H1 (cell line): ENCODE data around the gene ZNF385C. TPM values are rescaled to one million over a fixed set of nuclear protein-coding genes. Genes with fewer than 3 reads are reported as not detected.

Experiments
- CTCF ChIA-PET: fragments of 300-600 bp; sonication (Branson Sonifier 250); formaldehyde crosslinking; loops from one replicate; lab custom pipeline; 2021; ENCODE audit not compliant: partially characterized antibody; lab: Charles Lee
- POLR2A ChIA-PET: fragments of 300-600 bp; sonication (Branson Sonifier 250); formaldehyde crosslinking; loops from one replicate; lab custom pipeline; 2021; ENCODE audit warnings: inconsistent platforms; ENCODE audit not compliant: partially characterized antibody; lab: Charles Lee
- DNase-seq, 2 experiments: peaks; one replicate each; pipeline versions ENCODE4 v3.0.0 to v3.0.0-alpha.2; 2010 to 2022; ENCODE audit warnings: low spot score in 2 of 2, low read depth in 1 of 2, mixed read lengths in 1 of 2
- FAIRE-seq: peaks from 2 replicates; lab custom pipeline; 2011; peaks lifted over from hg19 to GRCh38; lab: Jason Lieb, UNC
- H2AFZ ChIP-seq: 2 replicates; pipeline ENCODE4 v1.8.1; 2012; ENCODE audit warnings: low read length, inconsistent platforms
- H2AK5ac ChIP-seq: 2 replicates; pipeline ENCODE4 v1.6.1; 2013; ENCODE audit warnings: low read depth, low read length
- H2BK120ac ChIP-seq: replicated peaks from 2 replicates; pipeline ENCODE3; 2013; ENCODE audit warnings: low read depth, low read length, inconsistent platforms
- H2BK12ac ChIP-seq: 2 replicates; pipeline ENCODE4 v1.6.1; 2013; ENCODE audit warnings: low read depth, low read length
- H2BK15ac ChIP-seq: 2 replicates; pipeline ENCODE4 v1.6.1; 2013; ENCODE audit warnings: low read length
- H2BK20ac ChIP-seq: 2 replicates; pipeline ENCODE4 v1.6.1; 2013; ENCODE audit warnings: low read length
- H2BK5ac ChIP-seq: 2 replicates; pipeline ENCODE4 v1.6.1; 2013; ENCODE audit warnings: low read depth, low read length
- H3K14ac ChIP-seq: 2 replicates; pipeline ENCODE4 v1.6.1; 2013; ENCODE audit warnings: inconsistent platforms; ENCODE audit not compliant: insufficient read length
- H3K18ac ChIP-seq: 2 replicates; pipeline ENCODE4 v1.6.1; 2013; ENCODE audit warnings: low read length; ENCODE audit errors: extremely low read depth
- H3K23ac ChIP-seq: 2 replicates; pipeline ENCODE4 v1.6.1; 2013; ENCODE audit warnings: inconsistent platforms; ENCODE audit not compliant: insufficient read length
- H3K23me2 ChIP-seq: 2 replicates; pipeline ENCODE4 v1.6.1; 2013; ENCODE audit warnings: low read depth, low read length
- H3K27ac ChIP-seq: 2 replicates; pipeline ENCODE4 v1.6.1; 2011; ENCODE audit warnings: low read depth, low read length, inconsistent platforms
- H3K27me3 ChIP-seq, 4 experiments: replicated peaks in 1 of 4; 1 replicate in 1 of 4; 2 replicates in 3 of 4; pipeline versions ENCODE4 v1.6.1 to v1.8.1; 2011 to 2013; ENCODE audit warnings: low read length in 3 of 4, mild to moderate bottlenecking in 3 of 4, inconsistent platforms in 2 of 4, mixed read lengths in 2 of 4, moderate library complexity in 1 of 4; ENCODE audit not compliant: control insufficient read depth in 3 of 4, insufficient read depth in 3 of 4; ENCODE audit errors: extremely low read depth in 1 of 4
- H3K36me3 ChIP-seq, 4 experiments: 2 replicates each; pipeline versions ENCODE4 v1.6.1 to v1.8.1; 2011 to 2013; ENCODE audit warnings: mild to moderate bottlenecking in 4 of 4, low read length in 3 of 4, moderate library complexity in 2 of 4, control low read depth in 1 of 4, inconsistent platforms in 1 of 4; ENCODE audit not compliant: insufficient read depth in 4 of 4, control insufficient read depth in 2 of 4
- H3K4ac ChIP-seq: replicated peaks from 2 replicates; pipeline ENCODE3; 2013; ENCODE audit warnings: low read length, low read depth, mixed read lengths, inconsistent platforms; ENCODE audit not compliant: insufficient read length
- H3K4me1 ChIP-seq, 4 experiments: replicated peaks in 1 of 4; 1 replicate in 1 of 4; 2 replicates in 3 of 4; pipeline versions ENCODE4 v1.6.1 to v1.8.1; 2011 to 2013; ENCODE audit warnings: low read length in 3 of 4, inconsistent platforms in 2 of 4, mixed read lengths in 1 of 4; ENCODE audit not compliant: insufficient read depth in 4 of 4, control insufficient read depth in 3 of 4
- H3K4me2 ChIP-seq, 2 experiments: 2 replicates each; pipeline versions ENCODE4 v1.6.1 to v1.8.1; 2011 to 2013; ENCODE audit warnings: low read depth in 2 of 2, low read length in 2 of 2, control low read depth in 1 of 2, inconsistent platforms in 1 of 2, mild to moderate bottlenecking in 1 of 2; ENCODE audit not compliant: insufficient read depth in 1 of 2
- H3K4me3 ChIP-seq, 4 experiments: fragments of 200-600, 300-600 bp in 1 of 4; sonication (generic), shearing (Covaris generic), sonication (Bioruptor Twin) in 1 of 4; 2 replicates each; pipeline versions ENCODE4 v1.5.1 to v1.8.1; 2011 to 2016; ENCODE audit warnings: low read length in 4 of 4, low read depth in 3 of 4, control low read depth in 2 of 4, inconsistent platforms in 2 of 4, mild to moderate bottlenecking in 2 of 4, mixed read lengths in 1 of 4, moderate library complexity in 1 of 4; ENCODE audit not compliant: insufficient read depth in 2 of 4; ENCODE audit errors: extremely low read depth in 1 of 4
- H3K56ac ChIP-seq: replicated peaks from 2 replicates; pipeline ENCODE3; 2013; ENCODE audit warnings: low read depth, mild to moderate bottlenecking, mixed read lengths, low read length, inconsistent platforms; ENCODE audit not compliant: insufficient read length
- H3K79me1 ChIP-seq: 2 replicates; pipeline ENCODE4 v1.6.1; 2013; ENCODE audit warnings: low read depth, low read length, control low read depth
- H3K79me2 ChIP-seq, 2 experiments: 2 replicates each; pipeline versions ENCODE4 v1.6.1 to v1.8.1; 2012 to 2013; ENCODE audit warnings: low read length in 2 of 2, mild to moderate bottlenecking in 2 of 2, inconsistent platforms in 1 of 2; ENCODE audit not compliant: insufficient read depth in 2 of 2, control insufficient read depth in 1 of 2
- H3K9ac ChIP-seq, 4 experiments: replicated peaks in 1 of 4; 1 replicate in 1 of 4; 2 replicates in 3 of 4; pipeline versions ENCODE4 v1.6.1 to v1.8.1; 2011 to 2013; ENCODE audit warnings: low read depth in 3 of 4, low read length in 3 of 4, control low read depth in 2 of 4, mild to moderate bottlenecking in 2 of 4, moderate library complexity in 2 of 4, inconsistent platforms in 1 of 4; ENCODE audit errors: extremely low read depth in 1 of 4
- H3K9me3 ChIP-seq, 2 experiments: 2 replicates each; pipeline versions ENCODE4 v1.6.1 to v1.8.1; 2012 to 2013; ENCODE audit warnings: mild to moderate bottlenecking in 2 of 2, moderate library complexity in 2 of 2, control low read depth in 1 of 2, inconsistent platforms in 1 of 2, low read depth in 1 of 2, low read length in 1 of 2, mixed read lengths in 1 of 2; ENCODE audit not compliant: insufficient read depth in 2 of 2
- H4K20me1 ChIP-seq, 2 experiments: replicated peaks in 1 of 2; 2 replicates each; pipeline versions ENCODE3 to v1.8.1; 2011 to 2013; ENCODE audit warnings: inconsistent platforms in 2 of 2, low read length in 2 of 2, mild to moderate bottlenecking in 1 of 2; ENCODE audit not compliant: insufficient read depth in 2 of 2, control insufficient read depth in 1 of 2
- H4K5ac ChIP-seq: 2 replicates; pipeline ENCODE4 v1.6.1; 2013; ENCODE audit warnings: low read length, low read depth, mixed read lengths, inconsistent platforms; ENCODE audit not compliant: insufficient read length
- H4K8ac ChIP-seq: 2 replicates; pipeline ENCODE4 v1.8.0; 2013; ENCODE audit warnings: mild to moderate bottlenecking, moderate library complexity, low read length, inconsistent platforms; ENCODE audit not compliant: insufficient read depth; ENCODE audit errors: extremely low read depth
- H4K91ac ChIP-seq: replicated peaks from 2 replicates; pipeline ENCODE3; 2013; ENCODE audit warnings: low read length, mixed read lengths, inconsistent platforms; ENCODE audit not compliant: insufficient read length
- ASH2L ChIP-seq: fragments of 200-600, 300-600 bp; sonication (generic); IDR thresholded peaks from one replicate; pipeline ENCODE4 v1.7.1; 2017; ENCODE audit warnings: low read length
- CTBP2 ChIP-seq: IDR thresholded peaks from 2 replicates; pipeline ENCODE4 v1.7.0; 2011; ENCODE audit warnings: borderline replicate concordance, mild to moderate bottlenecking, moderate library complexity, mixed read lengths, low read length; ENCODE audit not compliant: insufficient read depth, insufficient read length
- EZH2 ChIP-seq: fragments of 200-600 bp; sonication (generic); IDR thresholded peaks from 2 replicates; pipeline ENCODE4 v1.7.1; 2012; ENCODE audit warnings: low read depth, mild to moderate bottlenecking, moderate library complexity, low read length, inconsistent platforms; ENCODE audit not compliant: severe bottlenecking
- GABPA ChIP-seq: IDR thresholded peaks from 2 replicates; pipeline ENCODE4 v1.6.1; 2011; ENCODE audit warnings: mild to moderate bottlenecking, low read length, moderate library complexity, borderline replicate concordance; ENCODE audit not compliant: insufficient read depth
- SIX5 ChIP-seq: IDR thresholded peaks from 2 replicates; pipeline ENCODE4 v1.6.1; 2011; ENCODE audit warnings: mild to moderate bottlenecking, low read depth, low read length
- SUZ12 ChIP-seq: fragments of 200-600 bp; sonication (generic); IDR thresholded peaks from 2 replicates; pipeline ENCODE4 v1.6.1; 2012; ENCODE audit warnings: mild to moderate bottlenecking, inconsistent platforms, low read length, moderate library complexity, mixed read lengths
- TAF1 ChIP-seq: IDR thresholded peaks from 2 replicates; pipeline ENCODE4 v1.6.1; 2011; ENCODE audit warnings: mild to moderate bottlenecking, low read depth, low read length
- WGBS, 2 experiments: shearing (Covaris generic) in 1 of 2; methylation state at CpG; one replicate each; pipeline versions ENCODE4 v1.1.6 to v1.1.7; 2013 to 2015; ENCODE audit warnings: low lambda C conversion rate in 2 of 2, mixed read lengths in 2 of 2, inconsistent platforms in 1 of 2, low coverage in 1 of 2, missing lambda C conversion rate in 1 of 2; ENCODE audit not compliant: insufficient replicate concordance in 2 of 2, insufficient coverage in 1 of 2, insufficient read length in 1 of 2; ENCODE audit errors: extremely low coverage in 1 of 2, missing lambda C conversion rate in 1 of 2; 5-methylcytosine and 5-hydroxymethylcytosine counted together
- polyA plus RNA-seq, 7 experiments: library from polyadenylated mRNA; depleted of rRNA in 3 of 7; stranded (reverse) in 5 of 7; unstranded in 2 of 7; fragments of >200 nt in 5 of 7; fragments of 200-250 nt in 2 of 7; gene quantifications; 1 replicate in 5 of 7; 2 replicates in 1 of 7; 4 replicates in 1 of 7; pipeline versions ENCODE4 v1.2.1 to v1.2.3, GENCODE V29; 2011 to 2013; ENCODE audit warnings: missing spikeins in 2 of 7, mixed read lengths in 2 of 7
- total RNA-seq: library from RNA; stranded (reverse); fragmentation: NEBNext Ultra II Directional; extraction: Animal tissue kit (Norgen Biotek cat#: 25700); gene quantifications from 2 replicates; pipeline ENCODE4 v1.2.1, GENCODE V29; 2021

Gene ZNF385C
- total and polyA plus RNA-seq, 2 of the 8 experiments (the other 6 are each of a cell fraction or from before 2014, with no cell fraction given): 3.9 to 6.1 TPM

- FAIRE-seq (no peak), DNase-seq (no peak)
- no peaks in the 10 kb centered on the region for H3K9me3 ChIP-seq
- H2BK120ac ChIP-seq: no peak overlapping the region
- no peak overlapping the region for H4K91ac ChIP-seq
- H3K36me3 ChIP-seq: no peaks in the 10 kb centered on the region
- H2AK5ac ChIP-seq: peak overlapping the region; percentile 93; the same call in 1 of the 2 replicates
- no peaks in the 10 kb centered on the region for H4K20me1 ChIP-seq
- TF ChIP-seq SIX5: no peak
- TF ChIP-seq TAF1: no peak
- TF ChIP-seq ASH2L: no peak
- no peak for TF ChIP-seq GABPA
- no peak for TF ChIP-seq SUZ12
- no peak for TF ChIP-seq EZH2
- TF ChIP-seq CTBP2: no peak
- no peak overlapping the region for H3K18ac ChIP-seq
- no peak overlapping the region for H3K9ac ChIP-seq
- no peak overlapping the region for H2BK12ac ChIP-seq
- no peak overlapping the region for H2AFZ ChIP-seq
- no peak overlapping the region for H4K8ac ChIP-seq
- no peaks in the 10 kb centered on the region for H3K79me1 ChIP-seq
- CTCF ChIA-PET: interaction anchor here (0.5 to 1.2 kb wide), 6 partner anchors 10 to 21 kb away, joined by 3 to 8 read pairs (median 4); no protein-coding TSS in a partner anchor
- H3K23me2 ChIP-seq: no peaks in the 10 kb centered on the region
- no peak overlapping the region for H4K5ac ChIP-seq
- no peak overlapping the region for H2BK20ac ChIP-seq
- POLR2A ChIA-PET: interaction anchor here (0.6 to 1.4 kb wide), 2 partner anchors 10 to 12 kb away, joined by 3 read pairs; no protein-coding TSS in a partner anchor
- no peaks in the 10 kb centered on the region for H3K27me3 ChIP-seq
- no peaks in the 10 kb centered on the region for H3K79me2 ChIP-seq
- 95% methylated on average over 9 of the region's 9 CpGs; no CpG with 5 or more reads in 1 of the 2 experiments for WGBS, 2 experiments
- no peak overlapping the region for H3K4me3 ChIP-seq
- H3K27ac ChIP-seq: no peak overlapping the region
- no peak overlapping the region for H3K56ac ChIP-seq
- no peak overlapping the region for H3K14ac ChIP-seq
- H3K4ac ChIP-seq: no peak overlapping the region
- H3K4me1 ChIP-seq: peaks cover 0 to 4% (median 3%) of the 10 kb centered on the region in 4 experiments; a peak in 3 of 7 replicates
- H2BK5ac ChIP-seq: no peak overlapping the region
- no peak overlapping the region for H3K23ac ChIP-seq
- no peak overlapping the region for H2BK15ac ChIP-seq
- no peak overlapping the region for H3K4me2 ChIP-seq
Observed at GRCh38 chr17:42081516-42082129, 16.6 kb downstream of the ZNF385C start.
